Lower leg skin (tissue), 3 donors: Measurements from ENCODE around the gene CLDN6.

Experiments used
- POLR2A ChIP-seq, 2 donors: fragments of 450-650 bp; IDR thresholded peaks; one replicate each; pipeline ENCODE4 v1.6.1; 2016 to 2017; ENCODE audit warnings: antibody characterized with exemption in 2 of 2, mild to moderate bottlenecking in 1 of 2, moderate library complexity in 1 of 2
- TF ChIP-seq, protein P1 (sequence below), 3 donors: fragments of 450-650 bp; IDR thresholded peaks; one replicate each; pipeline ENCODE4 v1.5.1; 2016; ENCODE audit warnings: antibody characterized with exemption in 3 of 3, mild to moderate bottlenecking in 3 of 3, moderate library complexity in 2 of 3

DNA sequence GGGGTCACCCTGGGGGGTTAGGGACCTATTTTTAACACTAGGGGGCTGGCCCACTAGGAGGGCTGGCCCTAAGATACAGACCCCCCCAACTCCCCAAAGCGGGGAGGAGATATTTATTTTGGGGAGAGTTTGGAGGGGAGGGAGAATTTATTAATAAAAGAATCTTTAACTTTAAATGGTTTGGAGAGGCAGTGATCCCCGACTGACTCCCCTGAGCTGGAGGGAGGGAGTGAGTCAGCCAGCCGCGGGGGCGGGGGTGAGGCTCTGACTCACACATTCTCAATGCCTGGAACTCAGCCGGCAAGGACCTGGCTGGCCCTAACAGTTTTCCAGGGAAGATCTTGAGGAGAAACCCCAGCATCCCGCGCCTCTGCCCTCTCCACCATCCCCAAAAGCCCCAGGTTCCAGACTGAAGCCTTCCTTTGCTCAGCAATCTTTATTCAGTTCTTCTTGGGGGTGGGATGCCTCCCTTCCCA lies 4.3 kb upstream of the CLDN6 start:
- TF ChIP-seq, protein P1, sequence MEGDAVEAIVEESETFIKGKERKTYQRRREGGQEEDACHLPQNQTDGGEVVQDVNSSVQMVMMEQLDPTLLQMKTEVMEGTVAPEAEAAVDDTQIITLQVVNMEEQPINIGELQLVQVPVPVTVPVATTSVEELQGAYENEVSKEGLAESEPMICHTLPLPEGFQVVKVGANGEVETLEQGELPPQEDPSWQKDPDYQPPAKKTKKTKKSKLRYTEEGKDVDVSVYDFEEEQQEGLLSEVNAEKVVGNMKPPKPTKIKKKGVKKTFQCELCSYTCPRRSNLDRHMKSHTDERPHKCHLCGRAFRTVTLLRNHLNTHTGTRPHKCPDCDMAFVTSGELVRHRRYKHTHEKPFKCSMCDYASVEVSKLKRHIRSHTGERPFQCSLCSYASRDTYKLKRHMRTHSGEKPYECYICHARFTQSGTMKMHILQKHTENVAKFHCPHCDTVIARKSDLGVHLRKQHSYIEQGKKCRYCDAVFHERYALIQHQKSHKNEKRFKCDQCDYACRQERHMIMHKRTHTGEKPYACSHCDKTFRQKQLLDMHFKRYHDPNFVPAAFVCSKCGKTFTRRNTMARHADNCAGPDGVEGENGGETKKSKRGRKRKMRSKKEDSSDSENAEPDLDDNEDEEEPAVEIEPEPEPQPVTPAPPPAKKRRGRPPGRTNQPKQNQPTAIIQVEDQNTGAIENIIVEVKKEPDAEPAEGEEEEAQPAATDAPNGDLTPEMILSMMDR (IDR thresholded peaks at IDR 0.05): no peak
- no peak for TF ChIP-seq POLR2A (IDR thresholded peaks at IDR 0.05)
